ENCODE data around the gene NHERF1.

Gene NHERF1

DNA sequence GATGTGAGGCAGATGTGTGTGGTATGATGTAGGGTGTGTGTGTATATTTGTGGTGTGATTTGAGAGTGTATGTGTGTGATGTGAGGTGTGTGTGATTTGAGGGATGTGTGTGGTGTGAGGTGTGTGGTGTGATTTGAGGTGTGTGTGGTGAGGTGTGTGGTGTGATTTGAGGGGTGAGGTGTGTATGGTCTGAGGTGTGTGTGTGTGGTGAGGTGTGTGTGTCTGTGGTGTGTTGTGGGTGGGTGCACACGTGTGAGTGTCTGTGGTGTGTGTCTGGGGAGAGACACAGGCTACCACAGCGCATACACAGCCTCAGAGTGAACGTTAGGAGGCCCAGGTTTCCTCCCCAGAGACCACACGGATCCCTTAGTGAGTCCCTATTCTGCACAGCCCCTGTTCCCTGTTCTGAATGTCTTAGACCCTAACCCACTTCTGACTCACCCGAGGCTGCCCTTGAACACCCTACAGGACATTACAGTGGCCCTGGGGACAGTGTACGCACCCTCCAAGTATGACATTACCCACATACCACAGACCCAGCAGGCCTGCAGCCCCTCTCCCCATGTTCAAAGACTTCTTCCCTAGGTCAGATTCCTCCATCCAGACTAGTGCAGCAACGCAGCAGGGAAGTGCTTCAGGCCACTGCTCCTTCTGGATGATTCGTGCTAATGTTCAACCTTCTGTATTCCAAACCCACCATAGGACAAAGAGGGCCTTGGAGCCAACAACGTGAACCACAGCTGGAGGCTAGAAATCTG, 14.9 kb upstream of the NHERF1 start:
- no peak for DNase-seq

GRCh38 chr17:74734256-74734655, 14.2 kb upstream of the NHERF1 start:
- no peak for DNase-seq

- DNase-seq, result no peak
These were observed 11.7 kb upstream of the NHERF1 start, which contains the start of gene RAB37 for GRCh38 chr17:74736513-74737298. Gene RAB37 (plus strand): TSS chr17:74737256. CDS start chr17:74737273, 17 bp downstream.

DNA sequence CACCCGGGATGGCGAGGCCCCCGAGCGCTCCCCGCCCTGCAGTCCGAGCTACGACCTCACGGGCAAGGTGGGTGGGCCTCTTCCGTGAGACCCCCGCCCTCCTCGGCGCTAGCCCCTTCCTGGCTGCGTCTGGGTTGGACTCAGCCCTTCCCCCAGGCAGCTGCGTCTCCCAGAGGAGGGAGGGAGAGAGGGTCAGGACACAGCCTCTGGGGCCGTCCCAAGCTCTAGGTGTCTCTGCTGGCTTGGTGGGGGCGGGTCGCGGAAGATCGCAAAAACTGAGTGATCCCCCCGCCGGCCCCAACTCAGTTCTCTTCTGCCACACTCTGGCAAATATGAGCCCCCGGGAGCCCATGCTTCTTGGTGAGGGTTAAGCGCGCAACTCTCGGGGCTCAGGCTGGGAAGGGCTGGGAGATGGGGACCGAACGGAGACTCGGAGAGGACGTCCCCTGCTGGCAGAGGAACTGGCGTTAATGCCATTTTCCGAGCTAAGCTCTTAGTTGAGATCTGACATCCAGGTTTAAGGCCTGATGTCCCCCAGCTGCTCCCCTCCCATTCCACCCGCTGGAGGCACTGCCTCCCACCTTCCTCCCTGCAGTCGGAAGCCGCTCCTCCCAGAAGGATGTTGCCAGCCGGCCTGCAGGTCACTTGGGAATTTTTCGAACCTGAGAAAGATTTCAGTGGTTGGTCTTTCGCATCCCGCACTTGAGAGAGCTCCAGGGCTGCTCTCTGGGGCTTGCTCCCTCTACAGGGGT, 11.0 kb upstream of the NHERF1 start:
- no peak for DNase-seq

DNA sequence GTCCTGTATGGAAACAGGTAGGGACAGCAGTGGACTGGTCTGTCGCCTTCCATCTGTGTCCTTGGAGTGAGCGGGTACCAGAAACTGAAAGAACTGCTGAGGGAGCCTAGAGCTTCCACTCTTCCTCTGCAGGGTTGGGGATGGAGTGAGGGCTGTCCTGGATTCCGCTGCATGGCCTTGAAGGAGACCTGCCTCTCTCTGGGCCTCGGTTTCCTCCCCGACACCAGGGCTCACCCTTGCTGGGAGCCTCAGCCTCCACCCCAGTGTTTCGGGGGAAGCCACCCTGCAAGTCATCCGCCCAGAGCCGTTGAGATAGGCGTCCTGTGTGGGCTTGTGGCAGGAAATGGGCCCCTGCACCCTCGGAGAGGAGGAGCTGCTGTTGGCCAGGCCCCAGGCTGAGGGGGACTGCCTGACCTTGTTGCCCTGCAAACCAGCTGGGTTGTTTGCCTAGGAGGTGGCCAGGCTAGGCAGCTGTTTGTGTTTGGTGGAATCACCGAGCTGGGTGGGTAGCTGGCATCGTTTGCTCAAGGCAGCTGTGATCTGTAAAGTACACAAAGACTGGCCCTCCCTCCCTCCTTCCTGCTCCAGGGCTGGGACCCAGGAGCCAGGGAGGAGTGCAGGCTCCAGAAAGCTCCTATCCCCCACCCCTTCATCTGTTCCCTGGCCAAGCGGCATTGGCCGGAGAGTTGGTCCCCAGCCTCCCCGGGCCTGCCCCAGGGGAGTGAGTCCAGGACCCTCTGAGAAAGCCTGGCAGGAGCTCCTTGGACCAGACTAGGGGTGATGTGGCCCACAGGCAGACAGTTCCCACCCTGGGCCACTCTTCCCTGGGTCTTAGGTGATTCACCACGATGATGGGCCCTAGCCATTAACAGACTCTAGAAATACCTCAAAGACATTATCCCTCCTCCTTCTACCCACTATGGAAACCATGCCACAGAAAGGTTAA, 10.1 kb upstream of the NHERF1 start:
- DNase-seq, result no peak

- no peak for DNase-seq
These were observed 9.1 kb upstream of the NHERF1 start for GRCh38 chr17:74739227-74739831.

GRCh38 chr17:74740173-74740572, 8.3 kb upstream of the NHERF1 start:
- no peak for DNase-seq

GRCh38 chr17:74740641-74741387, 7.6 kb upstream of the NHERF1 start:
- no peak for DNase-seq

DNA sequence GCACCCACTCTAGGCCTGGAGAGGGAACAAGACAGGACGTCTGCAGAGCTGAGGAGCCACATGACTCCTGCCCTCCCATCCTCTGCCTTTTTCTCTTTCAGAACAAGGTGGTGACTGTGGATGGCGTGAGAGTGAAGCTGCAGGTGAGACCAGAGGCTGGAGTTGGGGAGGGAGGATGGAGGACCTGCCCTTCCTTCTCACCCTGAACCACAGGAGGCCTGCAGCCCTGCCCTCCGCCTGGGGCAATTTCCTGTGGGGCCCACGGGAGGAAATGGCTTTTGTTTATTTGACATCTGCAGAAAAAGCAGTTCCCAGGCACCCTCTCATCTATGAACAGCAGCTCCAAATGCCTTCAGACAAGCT, 6.3 kb upstream of the NHERF1 start:
- no peak for DNase-seq

DNA sequence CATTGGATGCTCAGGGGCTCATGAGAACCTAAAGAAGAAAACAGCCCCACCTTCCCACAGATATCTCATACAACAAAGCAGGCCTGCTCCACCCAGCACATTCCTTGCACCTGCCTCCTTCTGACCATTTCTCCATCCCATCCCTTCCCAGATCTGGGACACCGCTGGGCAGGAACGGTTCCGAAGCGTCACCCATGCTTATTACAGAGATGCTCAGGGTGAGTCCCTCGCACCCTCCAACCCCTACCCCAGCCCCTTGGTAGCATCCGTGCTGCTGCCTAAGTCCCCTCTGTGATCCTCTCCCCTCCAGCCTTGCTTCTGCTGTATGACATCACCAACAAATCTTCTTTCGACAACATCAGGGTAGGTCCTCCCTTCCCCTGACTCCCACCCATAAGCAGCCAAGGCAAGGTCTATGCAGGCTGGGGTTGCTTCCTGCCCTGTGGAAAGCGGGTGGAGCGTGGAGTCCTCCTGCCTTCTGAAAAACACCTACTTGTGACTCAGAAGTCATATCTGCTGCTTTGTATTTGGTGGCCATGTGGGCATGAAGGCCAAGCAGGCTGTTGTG, 5.4 kb upstream of the NHERF1 start:
- DNase-seq, result no peak

GRCh38 chr17:74743755-74744154, 4.7 kb upstream of the NHERF1 start:
- no peak for DNase-seq

GRCh38 chr17:74744349-74744713, 4.1 kb upstream of the NHERF1 start:
- DNase-seq, result no peak

DNA sequence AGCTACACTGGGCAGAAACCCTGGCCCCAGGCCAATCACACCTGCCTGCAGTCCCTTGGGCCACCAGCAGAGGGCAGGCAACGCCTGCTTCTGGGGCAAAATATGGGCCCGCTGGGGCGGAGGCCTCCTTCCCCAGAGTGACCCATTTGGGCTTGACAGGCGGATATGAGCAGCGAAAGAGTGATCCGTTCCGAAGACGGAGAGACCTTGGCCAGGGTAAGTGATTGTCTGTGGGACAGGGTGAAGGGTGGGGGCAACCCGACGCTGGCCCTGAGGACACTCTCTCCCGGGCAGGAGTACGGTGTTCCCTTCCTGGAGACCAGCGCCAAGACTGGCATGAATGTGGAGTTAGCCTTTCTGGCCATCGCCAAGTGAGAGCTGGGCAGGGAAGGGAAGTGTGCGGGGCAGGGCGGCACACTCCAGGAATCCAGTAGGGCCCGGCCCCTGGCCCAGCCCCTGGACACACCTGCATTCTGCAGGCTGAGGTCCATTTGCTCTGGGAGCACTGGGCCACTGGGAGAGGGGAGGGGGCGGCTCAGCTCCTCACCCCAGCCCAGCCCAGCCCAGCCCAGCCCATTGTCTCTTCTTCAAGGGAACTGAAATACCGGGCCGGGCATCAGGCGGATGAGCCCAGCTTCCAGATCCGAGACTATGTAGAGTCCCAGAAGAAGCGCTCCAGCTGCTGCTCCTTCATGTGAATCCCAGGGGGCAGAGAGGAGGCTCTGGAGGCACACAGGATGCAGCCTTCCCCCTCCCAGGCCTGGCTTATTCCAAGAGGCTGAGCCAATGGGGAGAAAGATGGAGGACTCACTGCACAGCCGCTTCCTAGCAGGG, 3.5 kb upstream of the NHERF1 start:
- no peak for DNase-seq

- DNase-seq, result no peak
These were observed 2.8 kb upstream of the NHERF1 start for GRCh38 chr17:74745548-74746177.

DNA sequence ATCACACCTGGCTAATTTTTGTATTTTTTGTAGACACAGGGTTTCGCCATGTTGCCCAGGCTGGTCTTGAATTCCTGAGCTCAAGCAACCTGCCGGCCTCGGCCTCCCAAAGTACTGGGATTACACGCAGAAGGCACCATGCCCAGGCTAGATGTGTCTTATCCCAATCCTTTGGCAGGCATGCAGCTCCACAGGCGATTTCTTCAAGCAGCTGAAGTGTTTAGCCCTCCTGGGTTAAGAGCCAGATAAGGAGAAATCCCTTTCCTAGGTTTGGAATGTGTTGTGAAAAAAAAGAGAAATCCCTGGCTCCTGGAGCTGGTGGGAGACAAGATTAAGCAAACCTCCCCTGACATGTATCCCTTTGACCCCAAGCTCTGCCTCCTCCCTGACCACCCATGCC, 2.1 kb upstream of the NHERF1 start:
- DNase-seq, result no peak

DNA sequence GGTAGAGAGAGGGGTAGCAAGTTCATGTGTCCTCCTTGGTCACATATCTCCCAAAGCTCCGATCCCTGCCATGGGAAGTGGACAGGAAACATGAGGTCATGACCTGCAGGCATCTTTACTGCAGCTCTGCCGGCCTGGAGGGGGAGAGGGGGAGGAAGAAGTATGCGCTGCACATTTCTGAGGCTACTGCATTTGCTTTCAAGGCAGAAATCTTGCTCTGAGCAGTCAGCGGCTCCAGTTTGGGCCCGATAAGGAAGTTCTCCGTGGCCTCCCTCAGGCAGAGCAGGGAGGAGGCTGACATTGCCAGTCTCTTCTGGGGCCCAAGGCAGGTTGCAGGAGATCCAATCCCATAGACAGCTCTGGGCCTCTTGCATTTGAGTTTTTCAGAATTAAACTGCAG, 1.5 kb upstream of the NHERF1 start:
- no peak for DNase-seq

GRCh38 chr17:74748279-74748528, 224 bp upstream of the NHERF1 start:
- no peak for DNase-seq

DNA sequence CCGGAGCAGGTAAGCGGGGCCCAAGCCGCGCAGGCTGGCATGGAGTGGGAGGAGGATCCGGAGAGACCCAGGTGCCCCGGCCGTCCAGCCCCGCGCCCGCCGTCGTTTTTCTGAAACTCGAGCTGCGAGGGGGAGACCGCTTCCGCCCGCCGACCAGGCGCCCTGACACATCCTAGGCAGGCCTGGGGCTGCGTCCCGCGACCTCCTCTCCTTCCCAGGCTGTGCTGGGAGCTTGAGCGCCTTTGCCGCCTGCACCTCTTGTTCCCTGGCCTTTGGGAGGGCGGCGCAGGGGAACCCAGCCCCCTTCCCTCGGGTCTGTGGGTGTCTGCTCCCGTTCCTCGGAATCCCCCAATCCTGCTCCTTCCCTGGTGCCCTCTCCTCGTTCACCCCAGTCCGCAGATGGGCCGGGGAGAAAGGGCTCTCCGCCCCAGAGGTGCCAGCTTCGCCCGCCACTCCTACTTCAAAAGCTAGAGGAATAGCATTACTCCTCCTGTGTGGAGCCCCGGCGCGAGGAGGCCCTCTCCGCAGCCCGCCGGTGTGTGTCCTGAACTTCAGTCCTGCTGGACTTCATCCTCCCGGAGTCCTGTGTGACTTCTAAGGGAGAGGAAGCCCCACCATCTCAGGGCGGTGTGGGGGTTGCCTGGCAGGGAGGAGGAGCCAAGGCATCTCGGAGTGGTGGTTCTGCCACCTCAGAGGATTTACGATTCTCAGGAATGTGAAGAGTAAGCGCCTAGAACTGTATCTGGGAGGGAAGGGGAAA, 1.0 kb downstream of the NHERF1 start:
- no peak for DNase-seq

GRCh38 chr17:74750039-74750326, 1.6 kb downstream of the NHERF1 start:
- DNase-seq, result no peak
